Measurements from ENCODE around the gene MED13L.

Gene MED13L

GRCh38 chr12:116068853-116069252 is 208.6 kb downstream of the MED13L start:
- H3K4me3 ChIP-seq (ENCODE audit: low read depth, low read length): no peak overlapping the region
- DNase-seq (ENCODE audit: low read depth): no peak
- no peak for TF ChIP-seq CTCF (conservative IDR thresholded peaks at IDR 0.05; ENCODE audit: low read depth, low read length)

GRCh38 chr12:116068371-116068770 is 209.1 kb downstream of the MED13L start:
- DNase-seq (ENCODE audit: low read depth): no peak
- H3K4me3 ChIP-seq (ENCODE audit: low read depth, low read length): no peak overlapping the region
- no peak for TF ChIP-seq CTCF (conservative IDR thresholded peaks at IDR 0.05; ENCODE audit: low read depth, low read length)

- no peak overlapping the region for H3K4me3 ChIP-seq (ENCODE audit: low read depth, low read length)
- TF ChIP-seq CTCF (conservative IDR thresholded peaks at IDR 0.05; ENCODE audit: low read depth, low read length): no peak
- no peak for DNase-seq (ENCODE audit: low read depth)
Measured at GRCh38 chr12:116067892-116068291, 209.6 kb downstream of the MED13L start.

- DNase-seq (ENCODE audit: low read depth): peak; percentile 71
- TF ChIP-seq CTCF (conservative IDR thresholded peaks at IDR 0.05; ENCODE audit: low read depth, low read length): peak; percentile 89
- H3K4me3 ChIP-seq (ENCODE audit: low read depth, low read length): no peak overlapping the region
Measured at GRCh38 chr12:116066381-116067230, 210.9 kb downstream of the MED13L start.

GRCh38 chr12:116065606-116066005 is 211.9 kb downstream of the MED13L start:
- no peak for TF ChIP-seq CTCF (conservative IDR thresholded peaks at IDR 0.05; ENCODE audit: low read depth, low read length)
- no peak overlapping the region for H3K4me3 ChIP-seq (ENCODE audit: low read depth, low read length)
- DNase-seq (ENCODE audit: low read depth): peak; percentile 75

GRCh38 chr12:116064493-116064892 is 213.0 kb downstream of the MED13L start:
- no peak overlapping the region for H3K4me3 ChIP-seq (ENCODE audit: low read depth, low read length)
- DNase-seq (ENCODE audit: low read depth): no peak
- no peak for TF ChIP-seq CTCF (conservative IDR thresholded peaks at IDR 0.05; ENCODE audit: low read depth, low read length)

- no peak for TF ChIP-seq CTCF (conservative IDR thresholded peaks at IDR 0.05; ENCODE audit: low read depth, low read length)
- H3K4me3 ChIP-seq (ENCODE audit: low read depth, low read length): no peak overlapping the region
- no peak for DNase-seq (ENCODE audit: low read depth)
Measured at GRCh38 chr12:116062698-116063097, 214.8 kb downstream of the MED13L start.

All from choroid plexus epithelial cell (primary cell).